HL-60 (cell line): ENCODE measurements around the gene ZSWIM7.

Experiments
- CTCF ChIP-seq: IDR thresholded peaks from one replicate; pipeline ENCODE4 v1.5.1; 2011; ENCODE audit warnings: low read length, control low read depth, inconsistent platforms; ENCODE audit not compliant: insufficient read depth
- POLR2AphosphoS5 ChIP-seq: IDR thresholded peaks from 2 replicates; pipeline ENCODE4 v1.6.1; 2012; ENCODE audit warnings: low read depth

- TF ChIP-seq CTCF (no peak), POLR2AphosphoS5 (no peak)
Measured at GRCh38 chr17:15931394-15931793, 68.1 kb downstream of the ZSWIM7 start.
